ENCODE results near the gene SGCG.

- no peak for TF ChIP-seq POLR2A (IDR thresholded peaks at IDR 0.05)
- TF ChIP-seq, protein P1, sequence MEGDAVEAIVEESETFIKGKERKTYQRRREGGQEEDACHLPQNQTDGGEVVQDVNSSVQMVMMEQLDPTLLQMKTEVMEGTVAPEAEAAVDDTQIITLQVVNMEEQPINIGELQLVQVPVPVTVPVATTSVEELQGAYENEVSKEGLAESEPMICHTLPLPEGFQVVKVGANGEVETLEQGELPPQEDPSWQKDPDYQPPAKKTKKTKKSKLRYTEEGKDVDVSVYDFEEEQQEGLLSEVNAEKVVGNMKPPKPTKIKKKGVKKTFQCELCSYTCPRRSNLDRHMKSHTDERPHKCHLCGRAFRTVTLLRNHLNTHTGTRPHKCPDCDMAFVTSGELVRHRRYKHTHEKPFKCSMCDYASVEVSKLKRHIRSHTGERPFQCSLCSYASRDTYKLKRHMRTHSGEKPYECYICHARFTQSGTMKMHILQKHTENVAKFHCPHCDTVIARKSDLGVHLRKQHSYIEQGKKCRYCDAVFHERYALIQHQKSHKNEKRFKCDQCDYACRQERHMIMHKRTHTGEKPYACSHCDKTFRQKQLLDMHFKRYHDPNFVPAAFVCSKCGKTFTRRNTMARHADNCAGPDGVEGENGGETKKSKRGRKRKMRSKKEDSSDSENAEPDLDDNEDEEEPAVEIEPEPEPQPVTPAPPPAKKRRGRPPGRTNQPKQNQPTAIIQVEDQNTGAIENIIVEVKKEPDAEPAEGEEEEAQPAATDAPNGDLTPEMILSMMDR (IDR thresholded peaks at IDR 0.05) = no peak
Measured at GRCh38 chr13:23183292-23183691, 2.5 kb downstream of the SGCG start.
